Uterus (tissue), 2 donors: Measurements from ENCODE around the gene LHCGR.
"Not testable (repeated sequence)": the region's sequence is repeated elsewhere in the genome, so short reads cannot be mapped to it uniquely, and the experiment has no call there.

Experiments used
- POLR2A ChIP-seq, 2 donors: fragments of 450-650 bp; IDR thresholded peaks; one replicate each; pipeline ENCODE4 v1.6.1; 2016; ENCODE audit warnings: antibody characterized with exemption in 2 of 2, mild to moderate bottlenecking in 1 of 2, moderate library complexity in 1 of 2
- TF ChIP-seq, protein P1 (sequence below), 4 experiments: fragments of 200-600 bp in 2 of 4; fragments of 450-650 bp in 2 of 4; sonication (generic) in 2 of 4; IDR thresholded peaks; one replicate each; pipeline ENCODE4 v1.5.1; 2016 to 2019; ENCODE audit warnings: antibody characterized with exemption in 4 of 4, mild to moderate bottlenecking in 2 of 4, moderate library complexity in 1 of 4

DNA sequence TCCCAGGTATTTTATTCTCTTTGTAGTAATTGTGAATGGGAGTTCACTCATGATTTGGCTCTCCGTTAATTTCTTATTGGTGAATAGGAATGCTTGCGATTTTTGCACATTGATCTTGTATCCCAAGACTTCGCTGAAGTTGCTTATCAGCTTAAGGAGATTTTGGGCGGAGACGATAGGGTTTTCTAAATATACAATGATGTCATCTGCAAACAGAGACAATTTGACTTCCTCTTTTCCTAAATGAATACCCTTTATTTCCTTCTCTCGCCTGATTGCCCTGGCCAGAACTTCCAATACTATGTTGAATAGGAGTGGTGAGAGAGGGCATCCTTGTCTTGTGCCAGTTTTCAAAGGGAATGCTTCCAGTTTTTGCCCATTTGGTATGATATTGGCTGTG lies 51.9 kb downstream of the LHCGR start:
- TF ChIP-seq, protein P1, sequence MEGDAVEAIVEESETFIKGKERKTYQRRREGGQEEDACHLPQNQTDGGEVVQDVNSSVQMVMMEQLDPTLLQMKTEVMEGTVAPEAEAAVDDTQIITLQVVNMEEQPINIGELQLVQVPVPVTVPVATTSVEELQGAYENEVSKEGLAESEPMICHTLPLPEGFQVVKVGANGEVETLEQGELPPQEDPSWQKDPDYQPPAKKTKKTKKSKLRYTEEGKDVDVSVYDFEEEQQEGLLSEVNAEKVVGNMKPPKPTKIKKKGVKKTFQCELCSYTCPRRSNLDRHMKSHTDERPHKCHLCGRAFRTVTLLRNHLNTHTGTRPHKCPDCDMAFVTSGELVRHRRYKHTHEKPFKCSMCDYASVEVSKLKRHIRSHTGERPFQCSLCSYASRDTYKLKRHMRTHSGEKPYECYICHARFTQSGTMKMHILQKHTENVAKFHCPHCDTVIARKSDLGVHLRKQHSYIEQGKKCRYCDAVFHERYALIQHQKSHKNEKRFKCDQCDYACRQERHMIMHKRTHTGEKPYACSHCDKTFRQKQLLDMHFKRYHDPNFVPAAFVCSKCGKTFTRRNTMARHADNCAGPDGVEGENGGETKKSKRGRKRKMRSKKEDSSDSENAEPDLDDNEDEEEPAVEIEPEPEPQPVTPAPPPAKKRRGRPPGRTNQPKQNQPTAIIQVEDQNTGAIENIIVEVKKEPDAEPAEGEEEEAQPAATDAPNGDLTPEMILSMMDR (IDR thresholded peaks at IDR 0.05), result not testable (repeated sequence)
- TF ChIP-seq POLR2A (IDR thresholded peaks at IDR 0.05), result not testable (repeated sequence)
